Uterus (tissue), 2 donors: ENCODE measurements around the gene ZNF565.

Experiments used
- CTCF ChIP-seq, 4 experiments: fragments of 200-600 bp in 2 of 4; fragments of 450-650 bp in 2 of 4; sonication (generic) in 2 of 4; IDR thresholded peaks; one replicate each; pipeline ENCODE4 v1.5.1; 2016 to 2019; ENCODE audit warnings: antibody characterized with exemption in 4 of 4, mild to moderate bottlenecking in 2 of 4, moderate library complexity in 1 of 4
- POLR2A ChIP-seq, 2 donors: fragments of 450-650 bp; IDR thresholded peaks; one replicate each; pipeline ENCODE4 v1.6.1; 2016; ENCODE audit warnings: antibody characterized with exemption in 2 of 2, mild to moderate bottlenecking in 1 of 2, moderate library complexity in 1 of 2

GRCh38 chr19:36256064-36256463, 41.6 kb upstream of the ZNF565 start:
- TF ChIP-seq CTCF (IDR thresholded peaks at IDR 0.05) (no peak), POLR2A (IDR thresholded peaks at IDR 0.05) (no peak)
